Caco-2 (cell line): Measurements from ENCODE around the gene EVL. TPM values are rescaled to one million over a fixed set of nuclear protein-coding genes. Genes with fewer than 3 reads are reported as not detected.

Experiments
- BruUV-seq: library from RNA; stranded (reverse); fragments of 400-500 nt; replicated peaks from 2 replicates; lab custom pipeline; 2021; lab: Mats Ljungman, UMichigan
- CTCF ChIA-PET: fragments of 300-600 bp; sonication (Branson Sonifier 250); formaldehyde crosslinking; loops from one replicate; lab custom pipeline; 2022; ENCODE audit warnings: antibody characterized with exemption; lab: Charles Lee
- POLR2A ChIA-PET: fragments of 300-600 bp; sonication (Branson Sonifier 250); formaldehyde crosslinking; loops from one replicate; lab custom pipeline; 2022; ENCODE audit warnings: antibody characterized with exemption; lab: Charles Lee
- DNase-seq, 2 experiments: peaks; one replicate each; pipeline versions ENCODE4 v3.0.0 to v3.0.0-alpha.2; 2020 to 2022
- H3K27me3 ChIP-seq: replicated peaks from 2 replicates; pipeline ENCODE4 v1.6.0; 2011; ENCODE audit warnings: low read length; ENCODE audit not compliant: control insufficient read depth, insufficient read depth
- H3K36me3 ChIP-seq: 2 replicates; pipeline ENCODE4 v1.5.1; 2011; ENCODE audit warnings: low read length; ENCODE audit not compliant: control insufficient read depth, insufficient read depth
- H3K4me1 ChIP-seq: fragments of 250-450 bp; sonication (Bioruptor Pico); 2 replicates; pipeline ENCODE4 v1.5.1; 2020; ENCODE audit warnings: mild to moderate bottlenecking
- H3K4me3 ChIP-seq: 2 replicates; pipeline ENCODE4 v1.5.1; 2011; ENCODE audit warnings: low read depth, mild to moderate bottlenecking, control low read depth, low read length
- H3K9me3 ChIP-seq: fragments of 250-450 bp; sonication (Bioruptor Pico); 2 replicates; pipeline ENCODE4 v1.5.1; 2020; ENCODE audit warnings: mild to moderate bottlenecking, moderate library complexity
- H3K27ac Mint-ChIP-seq: one replicate; pipeline ENCODE4 v1.8.0; 2022; ENCODE audit warnings: mixed read lengths; ENCODE audit not compliant: unreplicated experiment
- H3K27me3 Mint-ChIP-seq: one replicate; pipeline ENCODE4 v1.8.0; 2022; ENCODE audit warnings: mixed read lengths; ENCODE audit not compliant: insufficient read depth, unreplicated experiment
- H3K36me3 Mint-ChIP-seq: one replicate; pipeline ENCODE4 v1.8.0; 2022; ENCODE audit warnings: mild to moderate bottlenecking, mixed read lengths; ENCODE audit not compliant: insufficient read depth, unreplicated experiment
- H3K4me1 Mint-ChIP-seq: one replicate; pipeline ENCODE4 v1.8.0; 2022; ENCODE audit warnings: low read depth, mixed read lengths; ENCODE audit not compliant: unreplicated experiment
- H3K4me3 Mint-ChIP-seq: one replicate; pipeline ENCODE4 v1.8.0; 2022; ENCODE audit warnings: mild to moderate bottlenecking, moderate library complexity, mixed read lengths; ENCODE audit not compliant: unreplicated experiment
- H3K9me3 Mint-ChIP-seq: one replicate; pipeline ENCODE4 v1.8.0; 2022; ENCODE audit warnings: mixed read lengths; ENCODE audit not compliant: unreplicated experiment
- intact Hi-C: fragments of 100-400 bp; cut with micrococcal nuclease; formaldehyde crosslinking; loops from one replicate; pipeline ENCODE4 v1.10.0; 2022; ENCODE audit not compliant: unreplicated experiment
- total RNA-seq: library from RNA; stranded (reverse); gene quantifications from 2 replicates; pipeline ENCODE4 v1.2.3, GENCODE V29; 2022
- TF ChIP-seq, protein P1 (sequence below), 2 experiments: fragments of 200-600 bp in 1 of 2; IDR thresholded peaks; 1 replicate in 1 of 2; 2 replicates in 1 of 2; pipeline versions ENCODE4 v1.5.1 to v1.8.0; 2011 to 2022; ENCODE audit warnings: antibody characterized with exemption in 1 of 2, control low read depth in 1 of 2, inconsistent platforms in 1 of 2, low read depth in 1 of 2, low read length in 1 of 2, mild to moderate bottlenecking in 1 of 2, moderate library complexity in 1 of 2; ENCODE audit not compliant: insufficient read depth in 1 of 2, severe bottlenecking in 1 of 2, unreplicated experiment in 1 of 2

Gene EVL
- total RNA-seq, 1 experiment from 2014 or later = 14.2 TPM

DNA sequence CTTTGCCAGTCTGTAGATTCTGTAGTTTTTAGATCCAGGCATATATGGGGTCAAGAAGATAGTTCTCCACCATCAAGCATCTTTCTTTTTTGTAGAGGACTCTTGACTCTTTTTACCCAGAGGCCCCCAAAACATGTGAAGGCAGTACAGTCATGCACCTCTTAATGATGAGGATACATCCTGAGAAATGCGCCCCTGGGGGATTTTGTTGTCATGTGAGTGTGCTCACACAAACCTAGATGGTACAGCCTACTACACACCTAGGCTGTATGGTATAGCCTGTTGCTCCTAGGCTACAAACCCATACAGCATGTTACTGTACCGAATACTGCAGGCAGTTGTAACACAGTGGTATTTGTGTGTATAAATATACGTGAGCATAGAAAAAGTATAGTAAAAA, 23.0 kb downstream of the EVL start:
- Histone ChIP-seq H3K9me3 (no peaks in the 10 kb centered on the region), H3K4me1 (no peaks in the 10 kb centered on the region), H3K36me3 (no peaks in the 10 kb centered on the region), H3K27me3 (no peaks in the 10 kb centered on the region), H3K4me3 (no peak overlapping the region)
- BruUV-seq = no TSS peak
- no peaks in the 10 kb centered on the region for H3K4me1 Mint-ChIP-seq
- peaks cover 7% of the 10 kb centered on the region for H3K27me3 Mint-ChIP-seq
- intact Hi-C loops = no loop called here
- H3K4me3 Mint-ChIP-seq = no peak overlapping the region
- no peak overlapping the region for H3K27ac Mint-ChIP-seq
- no peaks in the 10 kb centered on the region for H3K9me3 Mint-ChIP-seq
- ChIA-PET CTCF (no interaction called here), POLR2A (no interaction called here)
- no peaks in the 10 kb centered on the region for H3K36me3 Mint-ChIP-seq
- DNase-seq = no peak
- TF ChIP-seq, protein P1, sequence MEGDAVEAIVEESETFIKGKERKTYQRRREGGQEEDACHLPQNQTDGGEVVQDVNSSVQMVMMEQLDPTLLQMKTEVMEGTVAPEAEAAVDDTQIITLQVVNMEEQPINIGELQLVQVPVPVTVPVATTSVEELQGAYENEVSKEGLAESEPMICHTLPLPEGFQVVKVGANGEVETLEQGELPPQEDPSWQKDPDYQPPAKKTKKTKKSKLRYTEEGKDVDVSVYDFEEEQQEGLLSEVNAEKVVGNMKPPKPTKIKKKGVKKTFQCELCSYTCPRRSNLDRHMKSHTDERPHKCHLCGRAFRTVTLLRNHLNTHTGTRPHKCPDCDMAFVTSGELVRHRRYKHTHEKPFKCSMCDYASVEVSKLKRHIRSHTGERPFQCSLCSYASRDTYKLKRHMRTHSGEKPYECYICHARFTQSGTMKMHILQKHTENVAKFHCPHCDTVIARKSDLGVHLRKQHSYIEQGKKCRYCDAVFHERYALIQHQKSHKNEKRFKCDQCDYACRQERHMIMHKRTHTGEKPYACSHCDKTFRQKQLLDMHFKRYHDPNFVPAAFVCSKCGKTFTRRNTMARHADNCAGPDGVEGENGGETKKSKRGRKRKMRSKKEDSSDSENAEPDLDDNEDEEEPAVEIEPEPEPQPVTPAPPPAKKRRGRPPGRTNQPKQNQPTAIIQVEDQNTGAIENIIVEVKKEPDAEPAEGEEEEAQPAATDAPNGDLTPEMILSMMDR (IDR thresholded peaks at IDR 0.05; ENCODE audit: insufficient read depth in 1 of 2, low read depth in 1 of 2, low read length in 1 of 2, severe bottlenecking in 1 of 2, unreplicated experiment in 1 of 2) = no peak

DNA sequence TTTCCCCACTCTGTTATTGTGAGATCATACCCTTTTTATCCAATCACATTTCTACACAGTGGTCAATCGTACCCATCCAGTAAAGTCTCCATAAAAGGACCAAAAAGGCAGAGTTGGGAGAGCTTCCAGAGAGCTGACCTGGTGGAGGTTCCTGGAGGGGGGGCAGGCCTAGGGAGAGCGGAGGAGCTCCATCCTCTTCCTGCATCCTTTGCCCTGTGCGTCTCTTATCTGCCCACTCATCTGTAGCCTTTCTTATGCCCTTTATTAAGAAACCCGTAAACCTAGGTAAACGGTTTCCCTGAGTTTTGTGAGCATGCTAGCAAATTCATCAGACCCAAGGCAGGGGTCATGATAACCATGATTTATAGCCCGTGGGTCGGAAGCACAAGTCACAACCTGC, 26.2 kb downstream of the EVL start:
- CTCF ChIA-PET = no interaction called here

DNA sequence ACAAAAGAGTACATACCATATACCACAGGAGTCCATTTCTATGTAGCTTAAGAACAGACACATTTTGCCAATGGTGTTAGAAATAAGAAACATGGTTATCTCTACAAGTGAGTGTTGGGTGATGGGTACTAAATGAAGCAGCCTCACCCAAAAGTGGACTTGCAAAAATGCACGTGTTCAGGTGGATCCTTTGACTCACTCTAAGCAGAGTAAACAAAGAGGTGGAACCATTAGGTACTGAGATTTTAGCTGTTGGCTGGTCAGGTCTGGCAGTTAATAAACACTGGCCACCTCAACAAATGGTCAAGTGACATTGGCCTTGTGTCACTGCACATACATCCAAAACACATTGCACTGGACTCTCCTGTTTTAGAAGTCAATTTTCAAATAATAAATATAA, 27.6 kb downstream of the EVL start:
- Histone ChIP-seq H3K4me1 (no peaks in the 10 kb centered on the region), H3K4me3 (no peak overlapping the region), H3K27me3 (no peaks in the 10 kb centered on the region), H3K36me3 (no peaks in the 10 kb centered on the region), H3K9me3 (no peaks in the 10 kb centered on the region)
- Mint-ChIP-seq H3K36me3 (no peaks in the 10 kb centered on the region), H3K4me3 (no peak overlapping the region), H3K27me3 (peaks cover under 1% of the 10 kb centered on the region), H3K4me1 (no peaks in the 10 kb centered on the region), H3K27ac (no peak overlapping the region), H3K9me3 (no peaks in the 10 kb centered on the region)
- TF ChIP-seq, protein P1 (IDR thresholded peaks at IDR 0.05; ENCODE audit: insufficient read depth in 1 of 2, low read depth in 1 of 2, low read length in 1 of 2, severe bottlenecking in 1 of 2, unreplicated experiment in 1 of 2) = no peak
- BruUV-seq = no TSS peak
- POLR2A ChIA-PET = no interaction called here
- DNase-seq = no peak
- intact Hi-C loops = no loop called here
- CTCF ChIA-PET = no interaction called here

More for the DNA sequence above, 26.2 kb downstream of the EVL start:
- intact Hi-C loops = no loop called here
- Mint-ChIP-seq H3K27ac (no peak overlapping the region), H3K27me3 (peaks cover 4% of the 10 kb centered on the region), H3K36me3 (no peaks in the 10 kb centered on the region), H3K4me3 (no peak overlapping the region), H3K9me3 (no peaks in the 10 kb centered on the region), H3K4me1 (no peaks in the 10 kb centered on the region)
- no peaks in the 10 kb centered on the region for H3K9me3 ChIP-seq
- H3K4me1 ChIP-seq = no peaks in the 10 kb centered on the region
- H3K36me3 ChIP-seq = no peaks in the 10 kb centered on the region
- BruUV-seq = no TSS peak
- POLR2A ChIA-PET = no interaction called here
- TF ChIP-seq, protein P1 (IDR thresholded peaks at IDR 0.05; ENCODE audit: insufficient read depth in 1 of 2, low read depth in 1 of 2, low read length in 1 of 2, severe bottlenecking in 1 of 2, unreplicated experiment in 1 of 2) = no peak
- DNase-seq = no peak
- no peaks in the 10 kb centered on the region for H3K27me3 ChIP-seq
- H3K4me3 ChIP-seq = no peak overlapping the region
